Trophoblast cell (in vitro differentiated cells and primary cell): Measurements from ENCODE around the gene PDE8A.

Experiments
- DNase-seq, 2 donors: peaks; one replicate each; pipeline ENCODE4 v3.0.0-alpha.2; 2016
- H2AFZ ChIP-seq: 2 replicates; pipeline ENCODE4 v1.6.1; 2013; ENCODE audit warnings: low read length, moderate library complexity, mild to moderate bottlenecking; ENCODE audit not compliant: insufficient read depth, poor library complexity
- H2AK5ac ChIP-seq: 2 replicates; pipeline ENCODE4 v1.6.1; 2013; ENCODE audit warnings: mild to moderate bottlenecking, low read length
- H2BK120ac ChIP-seq: 2 replicates; pipeline ENCODE4 v1.6.1; 2013; ENCODE audit warnings: low read length, mild to moderate bottlenecking, moderate library complexity; ENCODE audit not compliant: insufficient read depth, poor library complexity
- H2BK12ac ChIP-seq: 2 replicates; pipeline ENCODE4 v1.6.1; 2013; ENCODE audit warnings: mild to moderate bottlenecking, low read length, moderate library complexity
- H2BK5ac ChIP-seq: 2 replicates; pipeline ENCODE4 v1.6.1; 2013; ENCODE audit warnings: low read length, low read depth, moderate library complexity, mild to moderate bottlenecking; ENCODE audit not compliant: poor library complexity
- H3K14ac ChIP-seq: 2 replicates; pipeline ENCODE4 v1.6.1; 2013; ENCODE audit warnings: mild to moderate bottlenecking, low read length
- H3K18ac ChIP-seq: 2 replicates; pipeline ENCODE4 v1.6.1; 2013; ENCODE audit warnings: mild to moderate bottlenecking, low read length
- H3K23ac ChIP-seq: 2 replicates; pipeline ENCODE4 v1.6.1; 2013; ENCODE audit warnings: low read length
- H3K27ac ChIP-seq: 2 replicates; pipeline ENCODE4 v1.5.1; 2013; ENCODE audit warnings: low read depth, mild to moderate bottlenecking, inconsistent platforms, low read length, moderate library complexity
- H3K27me3 ChIP-seq: 2 replicates; pipeline ENCODE4 v1.6.1; 2013; ENCODE audit warnings: inconsistent platforms, mild to moderate bottlenecking, low read length, moderate library complexity; ENCODE audit not compliant: insufficient read depth
- H3K36me3 ChIP-seq, 2 experiments: 1 replicate in 1 of 2; 2 replicates in 1 of 2; pipeline ENCODE4 v1.6.1; 2013; ENCODE audit warnings: low read length in 2 of 2, mild to moderate bottlenecking in 2 of 2, moderate library complexity in 1 of 2; ENCODE audit not compliant: insufficient read depth in 2 of 2, control insufficient read depth in 1 of 2
- H3K4ac ChIP-seq: 2 replicates; pipeline ENCODE4 v1.6.1; 2013; ENCODE audit warnings: low read depth, mild to moderate bottlenecking, low read length, moderate library complexity
- H3K4me1 ChIP-seq, 2 experiments: 1 replicate in 1 of 2; 2 replicates in 1 of 2; pipeline ENCODE4 v1.6.1; 2013; ENCODE audit warnings: low read length in 2 of 2, mild to moderate bottlenecking in 2 of 2, moderate library complexity in 1 of 2; ENCODE audit not compliant: insufficient read depth in 2 of 2, control insufficient read depth in 1 of 2
- H3K4me2 ChIP-seq: 2 replicates; pipeline ENCODE4 v1.6.1; 2013; ENCODE audit warnings: inconsistent platforms, mild to moderate bottlenecking, low read length, moderate library complexity
- H3K4me3 ChIP-seq: 2 replicates; pipeline ENCODE4 v1.5.1; 2013; ENCODE audit warnings: mild to moderate bottlenecking, low read depth, low read length, inconsistent platforms
- H3K79me1 ChIP-seq: one replicate; pipeline ENCODE4 v1.6.1; 2013; ENCODE audit warnings: low read length
- H3K79me2 ChIP-seq: 2 replicates; pipeline ENCODE4 v1.6.1; 2013; ENCODE audit warnings: low read length, mild to moderate bottlenecking; ENCODE audit not compliant: control insufficient read depth, insufficient read depth, poor library complexity
- H3K9ac ChIP-seq: 2 replicates; pipeline ENCODE4 v1.6.1; 2013; ENCODE audit warnings: mild to moderate bottlenecking, low read length
- H3K9me3 ChIP-seq: 2 replicates; pipeline ENCODE4 v1.6.1; 2013; ENCODE audit warnings: low read depth, mild to moderate bottlenecking, control low read depth, inconsistent platforms, low read length; ENCODE audit not compliant: insufficient read depth
- H4K12ac ChIP-seq: 2 replicates; pipeline ENCODE4 v1.6.1; 2013; ENCODE audit warnings: low read depth, mild to moderate bottlenecking, low read length, moderate library complexity
- H4K8ac ChIP-seq: 2 replicates; pipeline ENCODE4 v1.6.1; 2013; ENCODE audit warnings: low read depth, mild to moderate bottlenecking, low read length, moderate library complexity
- H4K91ac ChIP-seq: one replicate; pipeline ENCODE4 v1.6.1; 2013; ENCODE audit warnings: low read depth, mild to moderate bottlenecking, low read length, moderate library complexity
- WGBS: extraction: QIAGEN DNeasy Blood & Tissue Kit; methylation state at CpG from one replicate; pipeline ENCODE4 v1.1.7; 2013; ENCODE audit warnings: missing lambda C conversion rate; ENCODE audit not compliant: insufficient read length, insufficient coverage; ENCODE audit errors: extremely low coverage; 5-methylcytosine and 5-hydroxymethylcytosine counted together

Gene PDE8A

GRCh38 chr15:85139391-85139790, 157.7 kb downstream of the PDE8A start:
- no peak overlapping the region for H4K8ac ChIP-seq
- H3K4me2 ChIP-seq: no peak overlapping the region
- no peak overlapping the region for H3K23ac ChIP-seq
- no peak overlapping the region for H3K14ac ChIP-seq
- peak overlapping the region; percentile 58 for H2BK12ac ChIP-seq
- H2BK5ac ChIP-seq: no peak overlapping the region
- H3K79me2 ChIP-seq: no peaks in the 10 kb centered on the region
- H4K12ac ChIP-seq: no peak overlapping the region
- H3K36me3 ChIP-seq: peaks cover 2% of the 10 kb centered on the region in 2 experiments
- H3K27ac ChIP-seq: no peak overlapping the region
- WGBS: no CpG with 5 or more reads among the region's 2 CpGs
- no peak overlapping the region for H2BK120ac ChIP-seq
- DNase-seq: no peak
- no peak overlapping the region for H2AFZ ChIP-seq
- no peak overlapping the region for H2AK5ac ChIP-seq
- H3K4me1 ChIP-seq: peaks cover 12 to 18% of the 10 kb centered on the region in 2 experiments
- H3K9me3 ChIP-seq: peaks cover 5% of the 10 kb centered on the region
- no peak overlapping the region for H3K4me3 ChIP-seq
- no peaks in the 10 kb centered on the region for H3K27me3 ChIP-seq
- H3K79me1 ChIP-seq: peaks cover 11% of the 10 kb centered on the region
- no peak overlapping the region for H4K91ac ChIP-seq
- H3K4ac ChIP-seq: no peak overlapping the region
- no peak overlapping the region for H3K9ac ChIP-seq
- no peak overlapping the region for H3K18ac ChIP-seq

GRCh38 chr15:85141726-85142125, 160.1 kb downstream of the PDE8A start:
- Histone ChIP-seq H3K36me3 (peaks cover 2% of the 10 kb centered on the region in 2 experiments), H4K91ac (no peak overlapping the region), H2AFZ (no peak overlapping the region), H4K12ac (no peak overlapping the region), H3K79me1 (peaks cover 9% of the 10 kb centered on the region), H2BK12ac (no peak overlapping the region), H2BK5ac (no peak overlapping the region), H3K14ac (no peak overlapping the region), H3K4me3 (peak overlapping the region; percentile 31), H3K4me1 (peaks cover 11 to 12% of the 10 kb centered on the region in 2 experiments), H3K4ac (no peak overlapping the region), H3K23ac (no peak overlapping the region), H3K9me3 (no peaks in the 10 kb centered on the region), H3K27me3 (no peaks in the 10 kb centered on the region), H3K18ac (no peak overlapping the region), H3K9ac (no peak overlapping the region), H2BK120ac (no peak overlapping the region), H4K8ac (no peak overlapping the region), H3K79me2 (no peaks in the 10 kb centered on the region), H3K27ac (no peak overlapping the region), H3K4me2 (no peak overlapping the region), H2AK5ac (no peak overlapping the region)
- DNase-seq: peak; percentile 64 to 70
- WGBS: no CpG with 5 or more reads among the region's 2 CpGs

- Histone ChIP-seq H2BK120ac (no peak overlapping the region), H2AFZ (no peak overlapping the region), H3K9me3 (no peaks in the 10 kb centered on the region), H3K9ac (no peak overlapping the region), H4K12ac (no peak overlapping the region), H2AK5ac (no peak overlapping the region), H4K91ac (no peak overlapping the region), H2BK5ac (no peak overlapping the region), H3K79me2 (no peaks in the 10 kb centered on the region), H2BK12ac (no peak overlapping the region), H4K8ac (no peak overlapping the region), H3K4ac (no peak overlapping the region), H3K14ac (no peak overlapping the region), H3K36me3 (peaks cover 2% of the 10 kb centered on the region in 2 experiments), H3K18ac (no peak overlapping the region), H3K79me1 (peaks cover 7% of the 10 kb centered on the region), H3K27me3 (no peaks in the 10 kb centered on the region), H3K23ac (no peak overlapping the region), H3K4me2 (no peak overlapping the region), H3K4me1 (peaks cover 5 to 6% of the 10 kb centered on the region in 2 experiments), H3K4me3 (no peak overlapping the region), H3K27ac (no peak overlapping the region)
- no CpG with 5 or more reads among the region's 2 CpGs for WGBS
- DNase-seq: peak in 1 of 2 donors; percentile 32
These were observed 160.7 kb downstream of the PDE8A start for GRCh38 chr15:85142312-85142711.

GRCh38 chr15:85149465-85150129, 167.9 kb downstream of the PDE8A start:
- H3K4ac ChIP-seq: no peak overlapping the region
- H2BK5ac ChIP-seq: no peak overlapping the region
- no peak overlapping the region for H3K18ac ChIP-seq
- H2AK5ac ChIP-seq: no peak overlapping the region
- no peak overlapping the region for H3K14ac ChIP-seq
- no peaks in the 10 kb centered on the region for H3K79me2 ChIP-seq
- H3K27me3 ChIP-seq: no peaks in the 10 kb centered on the region
- H2BK12ac ChIP-seq: no peak overlapping the region
- H3K9me3 ChIP-seq: no peaks in the 10 kb centered on the region
- H4K8ac ChIP-seq: no peak overlapping the region
- no peak overlapping the region for H3K4me2 ChIP-seq
- no peaks in the 10 kb centered on the region for H3K79me1 ChIP-seq
- no peak overlapping the region for H4K91ac ChIP-seq
- no peak overlapping the region for H3K4me3 ChIP-seq
- no peak overlapping the region for H4K12ac ChIP-seq
- H3K27ac ChIP-seq: no peak overlapping the region
- H2AFZ ChIP-seq: no peak overlapping the region
- no CpG with 5 or more reads among the region's 5 CpGs for WGBS
- no peaks in the 10 kb centered on the region for H3K4me1 ChIP-seq
- H3K9ac ChIP-seq: no peak overlapping the region
- no peaks in the 10 kb centered on the region for H3K36me3 ChIP-seq
- no peak overlapping the region for H2BK120ac ChIP-seq
- no peak for DNase-seq
- no peak overlapping the region for H3K23ac ChIP-seq
